Stimulated activated CD4-positive, alpha-beta T cell treated with anti-CD3 and anti-CD28 coated beads, TNF-alpha, amount 100 ng/mL, for 24 hours (primary cell): ENCODE measurements around the gene SERP1.

Source experiments
- DNase-seq, 3 experiments: peaks; one replicate each; pipeline ENCODE4 v3.0.0-alpha.2; 2020; ENCODE audit warnings: low read depth in 3 of 3

Gene SERP1

GRCh38 chr3:150546226-150547044, at the start of gene SERP1, which contains the start of gene EIF2A:
SERP1 (minus strand) TSS chr3:150546496; CDS start chr3:150546135, 361 bp downstream.
EIF2A (plus strand) TSS chr3:150546787; CDS start chr3:150546803, 16 bp downstream.
- peak; percentile 98 to 99 (median 99) for DNase-seq

GRCh38 chr3:150594150-150594549, 47.9 kb upstream of the SERP1 start:
- no peak for DNase-seq

GRCh38 chr3:150589759-150590158, 43.5 kb upstream of the SERP1 start:
- DNase-seq, result no peak

GRCh38 chr3:150588027-150588830, 41.9 kb upstream of the SERP1 start:
- DNase-seq, result no peak

- no peak for DNase-seq
These were observed 36.7 kb upstream of the SERP1 start for GRCh38 chr3:150583028-150583427.

GRCh38 chr3:150582620-150583019, 36.3 kb upstream of the SERP1 start:
- DNase-seq, result no peak

- DNase-seq, result no peak
These were observed 34.9 kb upstream of the SERP1 start for GRCh38 chr3:150581174-150581573.

- DNase-seq, result no peak
These were observed 31.6 kb upstream of the SERP1 start for GRCh38 chr3:150577855-150578254.

GRCh38 chr3:150567328-150567727, 21.0 kb upstream of the SERP1 start:
- no peak for DNase-seq

- no peak for DNase-seq
These were observed 17.9 kb upstream of the SERP1 start for GRCh38 chr3:150564243-150564642.

GRCh38 chr3:150557725-150558124, 11.4 kb upstream of the SERP1 start:
- no peak for DNase-seq

- no peak for DNase-seq
These were observed 10.5 kb upstream of the SERP1 start for GRCh38 chr3:150556792-150557191.

- no peak for DNase-seq
These were observed 9.7 kb upstream of the SERP1 start for GRCh38 chr3:150555859-150556436.

- no peak for DNase-seq
These were observed 897 bp upstream of the SERP1 start for GRCh38 chr3:150547045-150547741.

GRCh38 chr3:150545419-150546225, 674 bp downstream of the SERP1 start:
- DNase-seq, result peak in 2 of 3 experiments; percentile 2 to 7

GRCh38 chr3:150544726-150545125, 1.6 kb downstream of the SERP1 start:
- no peak for DNase-seq

- DNase-seq, result no peak
These were observed 2.3 kb downstream of the SERP1 start for GRCh38 chr3:150544041-150544440.

- DNase-seq, result no peak
These were observed 2.8 kb downstream of the SERP1 start for GRCh38 chr3:150543531-150543930.

- DNase-seq, result no peak
These were observed 3.2 kb downstream of the SERP1 start for GRCh38 chr3:150543128-150543527.

- DNase-seq, result no peak
These were observed 5.3 kb downstream of the SERP1 start for GRCh38 chr3:150540991-150541390.

- no peak for DNase-seq
These were observed 6.0 kb downstream of the SERP1 start for GRCh38 chr3:150540297-150540696.
